ENCODE measurements around the gene HES5. TPM values are rescaled to one million over a fixed set of nuclear protein-coding genes. Genes with fewer than 3 reads are reported as not detected.

Gene HES5
- total and polyA plus RNA-seq, 2 donors (not counting 1 experiment from before 2014, with no cell fraction given) = not detected

GRCh38 chr1:2544875-2545640 lies 15.0 kb upstream of the HES5 start:
- peaks cover 14% of the 10 kb centered on the region for H3K4me1 ChIP-seq (ENCODE audit: control insufficient read depth, extremely low read depth, insufficient read depth, low read length)
- H3K79me2 ChIP-seq (ENCODE audit: control insufficient read depth, insufficient read depth, low read length) = no peaks in the 10 kb centered on the region
- no peak overlapping the region for H2AFZ ChIP-seq (ENCODE audit: low read length)
- no peak overlapping the region for H3K4me2 ChIP-seq (ENCODE audit: extremely low read depth, insufficient read depth, low read length)
- no peaks in the 10 kb centered on the region for H4K20me1 ChIP-seq (ENCODE audit: control insufficient read depth, extremely low read depth, insufficient read depth, low read length)
- no peak overlapping the region for H3K4me3 ChIP-seq (replicated peaks in 1 of 4; ENCODE audit: control extremely low read depth in 1 of 4, insufficient read depth in 1 of 4, low read depth in 3 of 4, low read length in 4 of 4)
- no peak overlapping the region for H3K9ac ChIP-seq (ENCODE audit: insufficient read depth, low read length)
- no peak overlapping the region for H3K27ac ChIP-seq (ENCODE audit: insufficient read depth, low read length)
- no peaks in the 10 kb centered on the region for H3K27me3 ChIP-seq (ENCODE audit: control insufficient read depth, insufficient read depth, low read length)
- TF ChIP-seq CTCF (conservative IDR thresholded peaks at IDR 0.05 in 1 of 2, IDR thresholded peaks at IDR 0.05 in 1 of 2; ENCODE audit: low read depth in 1 of 2, low read length in 2 of 2) = no peak
- no peak for TF ChIP-seq EZH2 (IDR thresholded peaks at IDR 0.05; ENCODE audit: low read length, missing control alignments)
- DNase-seq (ENCODE audit: low read depth in 2 of 2) = no peak
- no peaks in the 10 kb centered on the region for H3K9me3 ChIP-seq (ENCODE audit: control insufficient read depth, insufficient read depth, low read depth, low read length)
- no peaks in the 10 kb centered on the region for H3K36me3 ChIP-seq (ENCODE audit: control insufficient read depth, insufficient read depth, low read length)

DNA sequence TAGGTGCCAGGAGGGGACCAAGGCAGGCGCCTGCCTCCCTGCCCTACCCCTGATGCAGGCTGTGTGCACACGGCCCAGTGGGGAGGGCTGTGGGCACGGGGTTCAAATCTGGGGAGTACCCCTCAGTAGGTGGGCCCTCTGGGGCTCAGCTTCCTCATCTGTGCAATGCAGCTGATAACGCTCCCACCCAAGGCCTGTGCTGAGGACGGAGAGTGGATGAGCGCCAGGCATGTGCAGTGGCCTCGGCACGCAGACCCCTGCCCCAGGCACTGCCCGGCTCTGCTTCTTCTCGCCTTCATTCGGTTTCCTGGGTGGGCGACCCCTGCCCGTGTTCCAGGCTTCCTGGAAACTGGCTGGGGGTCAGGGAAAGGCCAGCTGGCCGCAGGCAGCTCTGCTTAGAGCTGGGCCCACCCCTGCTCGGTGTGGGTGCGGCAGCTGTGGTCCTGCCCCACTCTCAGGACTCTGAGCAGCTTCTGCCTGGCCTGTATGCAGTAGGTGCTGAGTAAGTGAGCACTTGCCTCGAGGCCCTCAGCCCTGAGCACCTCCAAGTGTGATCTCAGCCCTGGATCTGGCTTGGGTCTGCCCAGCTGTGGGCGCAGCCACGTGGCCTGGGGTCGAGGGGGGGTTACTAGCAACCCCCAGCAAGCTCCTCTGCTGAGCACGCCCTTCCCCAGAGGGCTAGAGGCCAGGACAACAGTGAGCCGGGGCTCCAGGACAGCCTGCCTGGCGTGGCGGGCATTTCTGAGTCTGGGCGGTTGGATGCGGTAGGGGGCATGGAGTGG lies 14.2 kb upstream of the HES5 start:
- H3K27ac ChIP-seq (ENCODE audit: insufficient read depth, low read length) = no peak overlapping the region
- DNase-seq (ENCODE audit: low read depth in 2 of 2) = peak; percentile 35 to 45

More for the DNA sequence above, 14.2 kb upstream of the HES5 start:
- Histone ChIP-seq H3K36me3 (ENCODE audit: control insufficient read depth, insufficient read depth, low read length) (no peaks in the 10 kb centered on the region), H3K9me3 (ENCODE audit: control insufficient read depth, insufficient read depth, low read depth, low read length) (no peaks in the 10 kb centered on the region), H3K9ac (ENCODE audit: insufficient read depth, low read length) (peak overlapping the region; percentile 2), H3K4me3 (replicated peaks in 1 of 4; ENCODE audit: control extremely low read depth in 1 of 4, insufficient read depth in 1 of 4, low read depth in 3 of 4, low read length in 4 of 4) (no peak overlapping the region), H3K79me2 (ENCODE audit: control insufficient read depth, insufficient read depth, low read length) (no peaks in the 10 kb centered on the region), H2AFZ (ENCODE audit: low read length) (no peak overlapping the region), H4K20me1 (ENCODE audit: control insufficient read depth, extremely low read depth, insufficient read depth, low read length) (no peaks in the 10 kb centered on the region), H3K4me1 (ENCODE audit: control insufficient read depth, extremely low read depth, insufficient read depth, low read length) (peaks cover 14% of the 10 kb centered on the region), H3K4me2 (ENCODE audit: extremely low read depth, insufficient read depth, low read length) (no peak overlapping the region), H3K27me3 (ENCODE audit: control insufficient read depth, insufficient read depth, low read length) (no peaks in the 10 kb centered on the region)
- TF ChIP-seq EZH2 (IDR thresholded peaks at IDR 0.05; ENCODE audit: low read length, missing control alignments) = no peak
- no peak for TF ChIP-seq CTCF (conservative IDR thresholded peaks at IDR 0.05 in 1 of 2, IDR thresholded peaks at IDR 0.05 in 1 of 2; ENCODE audit: low read depth in 1 of 2, low read length in 2 of 2)

Data from fibroblast of lung (primary cell).